H9 (cell line): ENCODE results near the gene BMPER. TPM values are rescaled to one million over a fixed set of nuclear protein-coding genes. Genes with fewer than 3 reads are reported as not detected.

Source experiments
- DNase-seq: peaks from one replicate; pipeline ENCODE4 v3.0.0-alpha.2; 2017
- H2AFZ ChIP-seq: one replicate; pipeline ENCODE4 v1.6.1; 2013; ENCODE audit warnings: mild to moderate bottlenecking, low read length, control low read depth, moderate library complexity
- H2AK5ac ChIP-seq: 2 replicates; pipeline ENCODE4 v1.6.1; 2013; ENCODE audit warnings: low read length, control low read depth, mixed read lengths; ENCODE audit not compliant: insufficient read length
- H2BK120ac ChIP-seq: one replicate; pipeline ENCODE4 v1.6.1; 2013; ENCODE audit warnings: low read depth, mild to moderate bottlenecking, low read length, control low read depth, inconsistent platforms; ENCODE audit not compliant: poor library complexity, severe bottlenecking
- H2BK12ac ChIP-seq: 2 replicates; pipeline ENCODE4 v1.6.1; 2013; ENCODE audit warnings: low read length, control low read depth, mixed read lengths, low read depth; ENCODE audit not compliant: insufficient read length
- H2BK15ac ChIP-seq: 2 replicates; pipeline ENCODE4 v1.6.1; 2013; ENCODE audit warnings: low read depth, low read length, control low read depth
- H2BK20ac ChIP-seq: one replicate; pipeline ENCODE4 v1.6.1; 2013; ENCODE audit warnings: low read depth, mild to moderate bottlenecking, low read length, control low read depth, inconsistent platforms; ENCODE audit not compliant: poor library complexity, severe bottlenecking
- H2BK5ac ChIP-seq: 2 replicates; pipeline ENCODE4 v1.6.1; 2013; ENCODE audit warnings: low read length, control low read depth, mixed read lengths; ENCODE audit not compliant: insufficient read length
- H3K14ac ChIP-seq: 2 replicates; pipeline ENCODE4 v1.6.1; 2013; ENCODE audit warnings: low read length, control low read depth; ENCODE audit not compliant: insufficient read depth
- H3K18ac ChIP-seq: 2 replicates; pipeline ENCODE4 v1.6.1; 2013; ENCODE audit warnings: low read depth, mild to moderate bottlenecking, mixed read lengths, low read length, control low read depth; ENCODE audit not compliant: insufficient read length
- H3K23ac ChIP-seq: 2 replicates; pipeline ENCODE4 v1.6.1; 2013; ENCODE audit warnings: low read length, control low read depth, mixed read lengths, low read depth; ENCODE audit not compliant: insufficient read length
- H3K23me2 ChIP-seq: 2 replicates; pipeline ENCODE4 v1.6.1; 2013; ENCODE audit warnings: low read depth, mild to moderate bottlenecking, mixed read lengths, low read length, control low read depth; ENCODE audit not compliant: insufficient read length, poor library complexity, severe bottlenecking
- H3K27ac ChIP-seq: 2 replicates; pipeline ENCODE4 v1.5.1; 2013; ENCODE audit warnings: low read length, control low read depth, mixed read lengths, low read depth; ENCODE audit not compliant: insufficient read length
- H3K27me3 ChIP-seq: 2 replicates; pipeline ENCODE4 v1.6.1; 2013; ENCODE audit warnings: low read length, control low read depth, inconsistent platforms; ENCODE audit not compliant: insufficient read depth
- H3K4ac ChIP-seq: 2 replicates; pipeline ENCODE4 v1.6.1; 2013; ENCODE audit warnings: low read depth, mild to moderate bottlenecking, control low read depth, inconsistent platforms, low read length, moderate library complexity
- H3K4me1 ChIP-seq: 2 replicates; pipeline ENCODE4 v1.6.1; 2013; ENCODE audit warnings: low read length, control low read depth, inconsistent platforms; ENCODE audit not compliant: insufficient read depth
- H3K4me2 ChIP-seq: 2 replicates; pipeline ENCODE4 v1.6.1; 2013; ENCODE audit warnings: low read length, control low read depth, mixed read lengths; ENCODE audit not compliant: insufficient read length, insufficient read depth
- H3K56ac ChIP-seq: 2 replicates; pipeline ENCODE4 v1.6.1; 2013; ENCODE audit warnings: low read depth, mild to moderate bottlenecking, mixed read lengths, low read length, control low read depth; ENCODE audit not compliant: insufficient read length
- H3K79me1 ChIP-seq: 2 replicates; pipeline ENCODE4 v1.6.1; 2013; ENCODE audit warnings: low read depth, mild to moderate bottlenecking, moderate library complexity, low read length, control low read depth, inconsistent platforms; ENCODE audit not compliant: insufficient read depth, poor library complexity, severe bottlenecking
- H3K79me2 ChIP-seq: 2 replicates; pipeline ENCODE4 v1.6.1; 2013; ENCODE audit warnings: low read length, control low read depth, inconsistent platforms; ENCODE audit not compliant: insufficient read depth
- H3K9ac ChIP-seq: 2 replicates; pipeline ENCODE4 v1.6.1; 2013; ENCODE audit warnings: low read length, control low read depth, mixed read lengths; ENCODE audit not compliant: insufficient read length; ENCODE audit errors: extremely low read depth
- H3K9me3 ChIP-seq: one replicate; pipeline ENCODE4 v1.6.1; 2013; ENCODE audit warnings: low read depth, low read length, inconsistent platforms; ENCODE audit not compliant: control insufficient read depth
- H3T11ph ChIP-seq: one replicate; pipeline ENCODE4 v1.6.1; 2013; ENCODE audit warnings: mild to moderate bottlenecking, low read length, control low read depth, inconsistent platforms
- H4K20me1 ChIP-seq: one replicate; pipeline ENCODE4 v1.6.1; 2013; ENCODE audit not compliant: control insufficient read depth, insufficient read length, insufficient read depth
- H4K5ac ChIP-seq: 2 replicates; pipeline ENCODE4 v1.6.1; 2013; ENCODE audit warnings: low read depth, mild to moderate bottlenecking, mixed read lengths, low read length, control low read depth; ENCODE audit not compliant: insufficient read length
- H4K8ac ChIP-seq: replicated peaks from 2 replicates; pipeline ENCODE4 v1.6.1; 2013; ENCODE audit warnings: low read length, control low read depth, mixed read lengths, low read depth; ENCODE audit not compliant: insufficient read length
- H4K91ac ChIP-seq: 2 replicates; pipeline ENCODE4 v1.6.1; 2013; ENCODE audit warnings: low read depth, mild to moderate bottlenecking, moderate library complexity, mixed read lengths, low read length, control low read depth; ENCODE audit not compliant: insufficient read length
- H3K27ac Mint-ChIP-seq, 3 experiments: 2 replicates in 2 of 3; 3 replicates in 1 of 3; pipeline ENCODE4 v1.8.0; 2020 to 2021; ENCODE audit warnings: mixed read lengths in 3 of 3, mild to moderate bottlenecking in 1 of 3, moderate library complexity in 1 of 3
- H3K27me3 Mint-ChIP-seq: 2 replicates; pipeline ENCODE4 v1.8.0; 2021; ENCODE audit warnings: low read depth, mild to moderate bottlenecking, moderate library complexity, mixed read lengths
- H3K36me3 Mint-ChIP-seq, 3 experiments: 2 replicates in 2 of 3; 3 replicates in 1 of 3; pipeline ENCODE4 v1.8.0; 2020 to 2021; ENCODE audit warnings: low read depth in 3 of 3, mixed read lengths in 3 of 3; ENCODE audit not compliant: insufficient read depth in 1 of 3
- H3K4me1 Mint-ChIP-seq, 2 experiments: 2 replicates each; pipeline ENCODE4 v1.8.0; 2020; ENCODE audit warnings: mixed read lengths in 2 of 2
- H3K4me3 Mint-ChIP-seq, 2 experiments: 2 replicates in 1 of 2; 3 replicates in 1 of 2; pipeline ENCODE4 v1.8.0; 2020 to 2021; ENCODE audit warnings: mild to moderate bottlenecking in 2 of 2, mixed read lengths in 2 of 2, moderate library complexity in 1 of 2
- H3K9me3 Mint-ChIP-seq, 2 experiments: 2 replicates in 1 of 2; 3 replicates in 1 of 2; pipeline ENCODE4 v1.8.0; 2020; ENCODE audit warnings: mild to moderate bottlenecking in 2 of 2, mixed read lengths in 2 of 2, moderate library complexity in 1 of 2
- WGBS: extraction: QIAGEN DNeasy Blood & Tissue Kit; methylation state at CpG from one replicate; pipeline ENCODE4 v1.1.7; 2013; ENCODE audit warnings: missing lambda C conversion rate, low lambda C conversion rate, mixed read lengths; ENCODE audit not compliant: insufficient read length; ENCODE audit errors: extremely low coverage; 5-methylcytosine and 5-hydroxymethylcytosine counted together
- total RNA-seq: library from RNA; stranded (reverse); gene quantifications from 2 replicates; pipeline ENCODE4 v1.2.1, GENCODE V29; 2021
- TF ChIP-seq, protein P1 (sequence below): fragments of 200-600 bp; sonication (generic); conservative IDR thresholded peaks from 3 replicates; pipeline ENCODE4 v1.8.0; 2021; ENCODE audit warnings: antibody characterized with exemption, mild to moderate bottlenecking

BMPER gene
- total RNA-seq, 1 experiment from 2014 or later = 0.20 TPM

- Histone ChIP-seq H4K8ac (no peak overlapping the region), H2BK15ac (no peak overlapping the region), H2AFZ (no peak overlapping the region), H3K14ac (peak overlapping the region; percentile 46; the same call in 1 of the 2 replicates), H3K27me3 (no peaks in the 10 kb centered on the region), H2BK5ac (no peak overlapping the region), H3K9me3 (no peaks in the 10 kb centered on the region), H2BK20ac (no peak overlapping the region), H3K4me1 (peaks cover 12% of the 10 kb centered on the region; the same call in 1 of the 2 replicates), H3K27ac (no peak overlapping the region), H3K23ac (no peak overlapping the region), H3K79me2 (no peaks in the 10 kb centered on the region), H3K18ac (no peak overlapping the region), H2BK120ac (no peak overlapping the region), H3T11ph (no peak overlapping the region), H3K56ac (no peak overlapping the region), H3K9ac (no peak overlapping the region), H3K79me1 (no peaks in the 10 kb centered on the region), H3K4ac (no peak overlapping the region), H3K4me2 (no peak overlapping the region), H3K23me2 (no peaks in the 10 kb centered on the region), H2AK5ac (no peak overlapping the region), H2BK12ac (no peak overlapping the region), H4K20me1 (no peaks in the 10 kb centered on the region), H4K5ac (no peak overlapping the region), H4K91ac (no peak overlapping the region)
- TF ChIP-seq, protein P1, sequence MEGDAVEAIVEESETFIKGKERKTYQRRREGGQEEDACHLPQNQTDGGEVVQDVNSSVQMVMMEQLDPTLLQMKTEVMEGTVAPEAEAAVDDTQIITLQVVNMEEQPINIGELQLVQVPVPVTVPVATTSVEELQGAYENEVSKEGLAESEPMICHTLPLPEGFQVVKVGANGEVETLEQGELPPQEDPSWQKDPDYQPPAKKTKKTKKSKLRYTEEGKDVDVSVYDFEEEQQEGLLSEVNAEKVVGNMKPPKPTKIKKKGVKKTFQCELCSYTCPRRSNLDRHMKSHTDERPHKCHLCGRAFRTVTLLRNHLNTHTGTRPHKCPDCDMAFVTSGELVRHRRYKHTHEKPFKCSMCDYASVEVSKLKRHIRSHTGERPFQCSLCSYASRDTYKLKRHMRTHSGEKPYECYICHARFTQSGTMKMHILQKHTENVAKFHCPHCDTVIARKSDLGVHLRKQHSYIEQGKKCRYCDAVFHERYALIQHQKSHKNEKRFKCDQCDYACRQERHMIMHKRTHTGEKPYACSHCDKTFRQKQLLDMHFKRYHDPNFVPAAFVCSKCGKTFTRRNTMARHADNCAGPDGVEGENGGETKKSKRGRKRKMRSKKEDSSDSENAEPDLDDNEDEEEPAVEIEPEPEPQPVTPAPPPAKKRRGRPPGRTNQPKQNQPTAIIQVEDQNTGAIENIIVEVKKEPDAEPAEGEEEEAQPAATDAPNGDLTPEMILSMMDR = no peak
- Mint-ChIP-seq H3K27me3 (no peaks in the 10 kb centered on the region), H3K27ac (no peak overlapping the region), H3K9me3 (no peaks in the 10 kb centered on the region; a peak in 2 of 5 replicates), H3K4me1 (peaks cover 23 to 25% of the 10 kb centered on the region in 2 experiments), H3K36me3 (no peaks in the 10 kb centered on the region), H3K4me3 (no peak overlapping the region)
- WGBS = no CpG with 5 or more reads among the region's 7 CpGs
- peak; percentile 39 for DNase-seq
These were observed 161.9 kb downstream of the BMPER start for GRCh38 chr7:34067005-34067778.
